SK-N-MC (cell line): ENCODE data around the gene CLSTN3.

Source experiments
- EZH2 ChIP-seq: fragments of 200-600 bp; sonication (generic); IDR thresholded peaks from one replicate; pipeline ENCODE4 v1.6.1; 2017; ENCODE audit warnings: antibody characterized with exemption
- POLR2AphosphoS5 ChIP-seq: IDR thresholded peaks from 2 replicates; pipeline ENCODE4 v1.6.1; 2012; ENCODE audit warnings: mild to moderate bottlenecking, low read depth, low read length, borderline replicate concordance

DNA sequence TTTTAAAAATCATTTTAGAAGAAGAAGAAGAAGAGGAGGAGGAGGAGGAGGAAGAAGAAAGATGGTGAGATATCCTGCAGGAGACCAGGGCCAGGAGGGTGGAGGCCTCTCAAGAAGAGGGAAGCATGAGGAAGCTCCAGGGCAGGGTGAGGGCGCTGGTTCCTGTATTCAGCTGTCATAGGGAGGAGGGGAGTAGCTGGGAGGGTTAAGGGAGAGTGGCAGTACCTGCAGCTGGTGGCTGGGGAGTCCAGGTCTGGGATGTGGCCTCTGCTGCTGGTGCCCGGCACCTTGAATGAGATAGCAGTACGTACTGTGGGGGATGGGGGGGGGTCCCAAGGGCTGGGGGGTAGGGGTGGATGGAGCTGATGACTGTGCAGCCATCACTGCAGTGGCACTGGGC, 11.3 kb upstream of the CLSTN3 start:
- TF ChIP-seq POLR2AphosphoS5 (no peak), EZH2 (no peak)
